Vagina (tissue), 2 donors: ENCODE results near the gene KCNN3. TPM values are rescaled to one million over a fixed set of nuclear protein-coding genes. Genes with fewer than 3 reads are reported as not detected.

Source experiments
- DNase-seq, 2 donors: peaks; one replicate each; pipeline ENCODE4 v3.0.0-alpha.2; 2017; ENCODE audit errors: extremely low spot score in 2 of 2
- H3K27ac ChIP-seq: fragments of 200-600 bp; sonication (generic); one replicate; pipeline ENCODE4 v1.5.1; 2019
- H3K27me3 ChIP-seq: fragments of 200-600 bp; sonication (generic); one replicate; pipeline ENCODE4 v1.5.1; 2019
- H3K36me3 ChIP-seq, 2 donors: fragments of 200-600 bp; sonication (generic); one replicate each; pipeline ENCODE4 v1.5.1; 2017 to 2019
- H3K4me1 ChIP-seq: fragments of 200-600 bp; sonication (generic); one replicate; pipeline ENCODE4 v1.5.1; 2019
- H3K4me3 ChIP-seq, 2 donors: fragments of 200-600 bp; sonication (generic); 1 replicate in 1 of 2; 2 replicates in 1 of 2; pipeline ENCODE4 v1.5.1; 2016 to 2019
- H3K9me3 ChIP-seq: fragments of 200-600 bp; sonication (generic); one replicate; pipeline ENCODE4 v1.5.1; 2019
- POLR2A ChIP-seq, 2 donors: fragments of 450-650 bp; IDR thresholded peaks; one replicate each; pipeline ENCODE4 v1.6.1; 2017; ENCODE audit warnings: antibody characterized with exemption in 2 of 2, mild to moderate bottlenecking in 2 of 2, moderate library complexity in 2 of 2
- POLR2AphosphoS5 ChIP-seq, 2 donors: sonication (generic); formaldehyde crosslinking; IDR thresholded peaks; one replicate each; pipeline ENCODE4 v1.9.0; 2017; ENCODE audit warnings: antibody characterized with exemption in 2 of 2, mild to moderate bottlenecking in 2 of 2, low read depth in 1 of 2; ENCODE audit not compliant: insufficient read depth in 1 of 2
- intact Hi-C: fragments of 100-400 bp; cut with DNase I; formaldehyde crosslinking; loops from one replicate; pipeline ENCODE4 v1.15.1; 2023
- total RNA-seq: library from RNA; depleted of rRNA; stranded (reverse); fragments of >200 nt; gene quantifications from one replicate; pipeline ENCODE4 v1.2.3, GENCODE V29; 2016
- TF ChIP-seq, protein P1 (sequence below), 3 experiments: fragments of 450-650 bp in 2 of 3; fragments of 200-600 bp in 1 of 3; sonication (generic) in 1 of 3; IDR thresholded peaks; one replicate each; pipeline ENCODE4 v1.5.1; 2017 to 2019; ENCODE audit warnings: antibody characterized with exemption in 3 of 3, mild to moderate bottlenecking in 2 of 3, moderate library complexity in 2 of 3

KCNN3 gene
- total RNA-seq, 1 donor from 2014 or later, result 7.4 TPM

DNA sequence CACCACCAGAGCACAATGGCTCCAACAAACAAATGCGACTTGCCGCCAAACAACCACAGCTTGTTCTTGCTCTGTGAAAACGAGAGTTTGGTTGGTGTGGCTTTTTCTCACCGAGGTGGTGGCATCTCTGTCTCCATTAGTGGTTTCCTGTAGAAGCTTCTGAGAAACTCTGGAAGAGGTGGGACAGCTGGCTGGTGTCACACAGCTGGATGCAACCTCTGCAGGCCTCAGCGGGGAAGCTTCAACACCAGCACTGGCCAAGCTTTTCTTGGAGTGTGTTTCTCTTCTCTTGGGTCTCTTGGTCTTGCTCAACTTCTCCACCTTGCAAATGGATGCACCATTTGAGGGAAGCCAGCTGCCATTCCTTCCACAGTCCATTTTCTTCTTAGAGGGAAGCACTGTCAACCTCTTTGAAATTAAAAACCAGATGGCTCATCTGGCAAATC lies 124.8 kb downstream of the KCNN3 start:
- intact Hi-C loops, result no loop called here
- H3K27ac ChIP-seq, result no peak overlapping the region
- H3K4me3 ChIP-seq, result no peak overlapping the region
- no peak for DNase-seq
- H3K4me1 ChIP-seq, result peaks cover 13% of the 10 kb centered on the region
- no peak for TF ChIP-seq POLR2AphosphoS5 (IDR thresholded peaks at IDR 0.05; ENCODE audit: insufficient read depth in 1 of 2, low read depth in 1 of 2)
- TF ChIP-seq POLR2A (IDR thresholded peaks at IDR 0.05), result no peak
- TF ChIP-seq, protein P1, sequence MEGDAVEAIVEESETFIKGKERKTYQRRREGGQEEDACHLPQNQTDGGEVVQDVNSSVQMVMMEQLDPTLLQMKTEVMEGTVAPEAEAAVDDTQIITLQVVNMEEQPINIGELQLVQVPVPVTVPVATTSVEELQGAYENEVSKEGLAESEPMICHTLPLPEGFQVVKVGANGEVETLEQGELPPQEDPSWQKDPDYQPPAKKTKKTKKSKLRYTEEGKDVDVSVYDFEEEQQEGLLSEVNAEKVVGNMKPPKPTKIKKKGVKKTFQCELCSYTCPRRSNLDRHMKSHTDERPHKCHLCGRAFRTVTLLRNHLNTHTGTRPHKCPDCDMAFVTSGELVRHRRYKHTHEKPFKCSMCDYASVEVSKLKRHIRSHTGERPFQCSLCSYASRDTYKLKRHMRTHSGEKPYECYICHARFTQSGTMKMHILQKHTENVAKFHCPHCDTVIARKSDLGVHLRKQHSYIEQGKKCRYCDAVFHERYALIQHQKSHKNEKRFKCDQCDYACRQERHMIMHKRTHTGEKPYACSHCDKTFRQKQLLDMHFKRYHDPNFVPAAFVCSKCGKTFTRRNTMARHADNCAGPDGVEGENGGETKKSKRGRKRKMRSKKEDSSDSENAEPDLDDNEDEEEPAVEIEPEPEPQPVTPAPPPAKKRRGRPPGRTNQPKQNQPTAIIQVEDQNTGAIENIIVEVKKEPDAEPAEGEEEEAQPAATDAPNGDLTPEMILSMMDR (IDR thresholded peaks at IDR 0.05), result no peak
- no peaks in the 10 kb centered on the region for H3K36me3 ChIP-seq
- H3K9me3 ChIP-seq, result no peaks in the 10 kb centered on the region
- H3K27me3 ChIP-seq, result no peaks in the 10 kb centered on the region

DNA sequence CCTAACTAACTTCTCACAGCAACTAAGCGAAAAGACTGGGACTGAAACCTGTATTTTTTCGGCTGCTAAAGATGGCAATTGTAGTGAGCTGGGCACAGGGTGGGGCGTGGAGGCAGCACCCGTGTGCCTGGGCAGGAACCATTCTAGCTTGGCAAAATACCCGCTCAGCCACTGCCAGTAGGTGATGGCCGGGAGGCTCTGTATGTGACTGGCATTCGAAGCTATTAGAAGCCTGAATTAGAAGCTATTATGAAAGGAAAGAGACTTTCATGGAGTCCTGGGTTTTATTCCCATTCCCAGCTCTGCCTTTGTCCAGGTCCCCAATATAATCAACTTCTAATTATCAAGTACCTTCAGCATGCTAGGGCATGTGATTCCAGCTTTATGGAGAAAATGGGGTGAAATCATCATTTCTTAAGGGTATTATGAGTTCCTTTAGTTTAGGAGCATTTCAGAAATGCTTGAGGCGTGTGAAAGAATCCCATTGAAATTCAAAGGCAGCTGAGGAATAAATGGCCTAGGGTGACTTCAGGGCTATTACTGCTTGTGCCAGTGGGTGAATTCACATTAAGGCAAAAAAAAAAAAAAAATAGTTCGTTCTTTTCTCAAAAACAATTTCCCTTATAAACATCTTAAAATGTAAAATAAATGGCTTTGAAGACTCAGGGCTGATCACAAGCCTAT lies 125.6 kb downstream of the KCNN3 start:
- Histone ChIP-seq H3K4me3 (no peak overlapping the region), H3K4me1 (peaks cover 13% of the 10 kb centered on the region), H3K36me3 (no peaks in the 10 kb centered on the region), H3K27me3 (no peaks in the 10 kb centered on the region), H3K9me3 (no peaks in the 10 kb centered on the region), H3K27ac (no peak overlapping the region)
- intact Hi-C loops, result no loop called here
- TF ChIP-seq POLR2A (IDR thresholded peaks at IDR 0.05) (no peak), POLR2AphosphoS5 (IDR thresholded peaks at IDR 0.05; ENCODE audit: insufficient read depth in 1 of 2, low read depth in 1 of 2) (no peak)
- TF ChIP-seq, protein P1 (IDR thresholded peaks at IDR 0.05), result no peak
- peak in 1 of 2 donors; percentile 11 for DNase-seq

DNA sequence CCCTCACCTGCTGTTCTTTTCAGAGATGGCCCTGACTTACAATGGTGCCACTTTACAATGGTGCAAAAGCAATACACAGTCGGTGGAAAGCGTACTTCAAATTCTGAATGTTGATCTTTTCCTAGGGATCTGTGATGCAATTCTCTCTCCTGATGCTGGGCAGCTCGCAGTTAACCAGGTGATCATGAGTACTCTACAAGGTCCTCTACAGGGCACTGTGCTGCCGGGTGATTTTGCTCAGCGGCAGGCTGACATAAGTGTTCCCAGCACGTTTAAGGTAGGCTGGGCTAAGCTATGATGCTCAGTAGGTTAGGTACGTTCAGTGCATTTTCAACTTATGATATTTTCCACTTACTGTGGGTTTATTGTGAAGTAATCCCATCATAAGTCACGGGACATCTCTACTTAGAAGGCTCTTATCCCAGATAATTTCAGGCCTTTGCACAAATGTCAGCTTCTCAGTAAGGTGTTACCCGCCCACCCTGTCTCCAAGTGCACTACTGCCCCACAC lies 126.5 kb downstream of the KCNN3 start:
- no peaks in the 10 kb centered on the region for H3K27me3 ChIP-seq
- no peak overlapping the region for H3K4me3 ChIP-seq
- intact Hi-C loops, result no loop called here
- TF ChIP-seq POLR2AphosphoS5 (IDR thresholded peaks at IDR 0.05; ENCODE audit: insufficient read depth in 1 of 2, low read depth in 1 of 2), result no peak
- TF ChIP-seq, protein P1 (IDR thresholded peaks at IDR 0.05), result no peak
- no peak for TF ChIP-seq POLR2A (IDR thresholded peaks at IDR 0.05)
- no peaks in the 10 kb centered on the region for H3K36me3 ChIP-seq
- H3K9me3 ChIP-seq, result no peaks in the 10 kb centered on the region
- DNase-seq, result no peak
- peaks cover 13% of the 10 kb centered on the region for H3K4me1 ChIP-seq
- no peak overlapping the region for H3K27ac ChIP-seq

DNA sequence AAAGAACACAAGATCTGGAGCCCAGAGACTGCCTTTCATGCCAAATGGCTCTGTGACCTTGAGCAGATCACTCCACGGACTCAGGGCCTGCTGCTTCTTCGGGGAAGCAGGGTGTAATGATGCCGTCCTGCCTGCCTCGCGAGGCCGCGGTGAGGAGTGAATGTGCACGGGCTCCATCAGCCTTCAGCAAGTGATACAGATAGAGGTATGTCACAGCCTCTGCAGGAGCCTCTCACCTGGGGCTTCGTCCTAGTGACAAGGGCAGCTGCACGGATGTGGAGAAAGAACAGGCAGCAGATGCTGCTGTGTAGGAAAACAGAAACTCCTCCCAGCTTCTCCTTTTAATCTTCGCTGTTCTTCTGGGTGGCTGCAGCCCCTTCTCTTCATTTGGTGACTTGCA lies 127.5 kb downstream of the KCNN3 start:
- TF ChIP-seq, protein P1 (IDR thresholded peaks at IDR 0.05), result no peak
- no peak for TF ChIP-seq POLR2A (IDR thresholded peaks at IDR 0.05)
- no peak for TF ChIP-seq POLR2AphosphoS5 (IDR thresholded peaks at IDR 0.05; ENCODE audit: insufficient read depth in 1 of 2, low read depth in 1 of 2)
- H3K4me3 ChIP-seq, result no peak overlapping the region
- no peaks in the 10 kb centered on the region for H3K9me3 ChIP-seq
- H3K27ac ChIP-seq, result no peak overlapping the region
- no peak for DNase-seq
- peaks cover 8% of the 10 kb centered on the region for H3K4me1 ChIP-seq
- no peaks in the 10 kb centered on the region for H3K36me3 ChIP-seq
- intact Hi-C loops, result no loop called here
- no peaks in the 10 kb centered on the region for H3K27me3 ChIP-seq
